Nephron progenitor cell (in vitro differentiated cells): ENCODE measurements around the gene GFRA1.

ENCODE experiments used
- DNase-seq: peaks from one replicate; pipeline ENCODE4 v3.0.0; 2021
- H3K27ac Mint-ChIP-seq: 2 replicates; pipeline ENCODE4 v1.8.0; 2021; ENCODE audit warnings: mild to moderate bottlenecking, moderate library complexity, mixed read lengths
- H3K27me3 Mint-ChIP-seq: 2 replicates; pipeline ENCODE4 v1.8.0; 2021; ENCODE audit warnings: mild to moderate bottlenecking, low read depth, mixed read lengths; ENCODE audit not compliant: poor library complexity
- H3K36me3 Mint-ChIP-seq: 2 replicates; pipeline ENCODE4 v1.8.0; 2021; ENCODE audit warnings: low read depth, mixed read lengths
- H3K4me1 Mint-ChIP-seq: 2 replicates; pipeline ENCODE4 v1.8.0; 2021; ENCODE audit warnings: mixed read lengths
- H3K4me3 Mint-ChIP-seq: 2 replicates; pipeline ENCODE4 v1.8.0; 2021; ENCODE audit warnings: mild to moderate bottlenecking, moderate library complexity, mixed read lengths
- H3K9me3 Mint-ChIP-seq: 2 replicates; pipeline ENCODE4 v1.8.0; 2021; ENCODE audit warnings: mild to moderate bottlenecking, moderate library complexity, mixed read lengths
- CTCF ChIP-seq: fragments of 200-600 bp; sonication (generic); IDR thresholded peaks from 2 replicates; pipeline ENCODE4 v1.5.0; 2021; ENCODE audit warnings: antibody characterized with exemption

GFRA1 gene

GRCh38 chr10:116307455-116307854 is 34.4 kb upstream of the GFRA1 start:
- H3K27ac Mint-ChIP-seq: no peak overlapping the region
- no peak for TF ChIP-seq CTCF
- H3K4me1 Mint-ChIP-seq: peaks cover 23% of the 10 kb centered on the region
- peaks cover 15% of the 10 kb centered on the region for H3K27me3 Mint-ChIP-seq
- H3K9me3 Mint-ChIP-seq: no peaks in the 10 kb centered on the region
- no peak for DNase-seq
- no peak overlapping the region for H3K4me3 Mint-ChIP-seq
- H3K36me3 Mint-ChIP-seq: no peaks in the 10 kb centered on the region

- DNase-seq: no peak
- Mint-ChIP-seq H3K4me3 (no peak overlapping the region), H3K36me3 (no peaks in the 10 kb centered on the region), H3K4me1 (peaks cover 23% of the 10 kb centered on the region), H3K27ac (no peak overlapping the region), H3K27me3 (peaks cover 15% of the 10 kb centered on the region), H3K9me3 (no peaks in the 10 kb centered on the region)
- no peak for TF ChIP-seq CTCF
These were observed 33.8 kb upstream of the GFRA1 start for GRCh38 chr10:116306847-116307246.

GRCh38 chr10:116304923-116305322 is 31.9 kb upstream of the GFRA1 start:
- peaks cover 16% of the 10 kb centered on the region for H3K27me3 Mint-ChIP-seq
- no peaks in the 10 kb centered on the region for H3K36me3 Mint-ChIP-seq
- H3K27ac Mint-ChIP-seq: no peak overlapping the region
- peaks cover 13% of the 10 kb centered on the region for H3K4me1 Mint-ChIP-seq
- TF ChIP-seq CTCF: no peak
- no peak for DNase-seq
- no peak overlapping the region for H3K4me3 Mint-ChIP-seq
- H3K9me3 Mint-ChIP-seq: no peaks in the 10 kb centered on the region

GRCh38 chr10:116300542-116300941 is 27.5 kb upstream of the GFRA1 start:
- TF ChIP-seq CTCF: no peak
- no peak overlapping the region for H3K27ac Mint-ChIP-seq
- DNase-seq: no peak
- no peaks in the 10 kb centered on the region for H3K9me3 Mint-ChIP-seq
- no peak overlapping the region for H3K4me3 Mint-ChIP-seq
- H3K27me3 Mint-ChIP-seq: peaks cover 12% of the 10 kb centered on the region
- no peaks in the 10 kb centered on the region for H3K36me3 Mint-ChIP-seq
- H3K4me1 Mint-ChIP-seq: peaks cover 5% of the 10 kb centered on the region

GRCh38 chr10:116298586-116298985 is 25.6 kb upstream of the GFRA1 start:
- no peak for DNase-seq
- peaks cover 5% of the 10 kb centered on the region for H3K4me1 Mint-ChIP-seq
- H3K36me3 Mint-ChIP-seq: no peaks in the 10 kb centered on the region
- no peak overlapping the region for H3K4me3 Mint-ChIP-seq
- no peak for TF ChIP-seq CTCF
- H3K27me3 Mint-ChIP-seq: peaks cover 16% of the 10 kb centered on the region
- H3K27ac Mint-ChIP-seq: no peak overlapping the region
- no peaks in the 10 kb centered on the region for H3K9me3 Mint-ChIP-seq

- H3K4me3 Mint-ChIP-seq: no peak overlapping the region
- DNase-seq: no peak
These were observed 23.3 kb upstream of the GFRA1 start for GRCh38 chr10:116296291-116296721.

More at GRCh38 chr10:116296291-116296721, 23.3 kb upstream of the GFRA1 start:
- H3K36me3 Mint-ChIP-seq: no peaks in the 10 kb centered on the region
- TF ChIP-seq CTCF: no peak
- peaks cover 19% of the 10 kb centered on the region for H3K27me3 Mint-ChIP-seq
- peaks cover 5% of the 10 kb centered on the region for H3K4me1 Mint-ChIP-seq
- no peak overlapping the region for H3K27ac Mint-ChIP-seq
- H3K9me3 Mint-ChIP-seq: no peaks in the 10 kb centered on the region
